ENCODE results near the gene GNB1L.
A peak's percentile ranks its signal among the peaks of the same experiment; 100 is the strongest.

The GNB1L gene

GRCh38 chr22:19862619-19863246, 8.1 kb upstream of the GNB1L start:
- DNase-seq (ENCODE audit: low spot score): no peak

- DNase-seq (ENCODE audit: low spot score): no peak
Observed at GRCh38 chr22:19859861-19860510, 5.3 kb upstream of the GNB1L start.

- no peak for DNase-seq (ENCODE audit: low spot score)
Observed at GRCh38 chr22:19857382-19857781, 2.7 kb upstream of the GNB1L start.

- DNase-seq (ENCODE audit: low spot score): peak; percentile 45
Observed at GRCh38 chr22:19855504-19856409, 1.1 kb upstream of the GNB1L start.

- no peak for DNase-seq (ENCODE audit: low spot score)
Observed at GRCh38 chr22:19853879-19854777, 546 bp downstream of the GNB1L start.

GRCh38 chr22:19853058-19853878, 1.4 kb downstream of the GNB1L start:
- DNase-seq (ENCODE audit: low spot score): no peak

GRCh38 chr22:19852177-19852781, 2.4 kb downstream of the GNB1L start:
- no peak for DNase-seq (ENCODE audit: low spot score)

- no peak for DNase-seq (ENCODE audit: low spot score)
Observed at GRCh38 chr22:19851291-19852176, 3.1 kb downstream of the GNB1L start.

GRCh38 chr22:19850763-19851109, 3.9 kb downstream of the GNB1L start:
- no peak for DNase-seq (ENCODE audit: low spot score)

- DNase-seq (ENCODE audit: low spot score): no peak
Observed at GRCh38 chr22:19849835-19850762, 4.6 kb downstream of the GNB1L start.

- DNase-seq (ENCODE audit: low spot score): no peak
Observed at GRCh38 chr22:19848298-19849224, 6.1 kb downstream of the GNB1L start.

- no peak for DNase-seq (ENCODE audit: low spot score)
Observed at GRCh38 chr22:19847345-19847632, 7.4 kb downstream of the GNB1L start.

GRCh38 chr22:19846620-19847344, 7.9 kb downstream of the GNB1L start:
- no peak for DNase-seq (ENCODE audit: low spot score)

GRCh38 chr22:19845054-19845722, 9.5 kb downstream of the GNB1L start:
- DNase-seq (ENCODE audit: low spot score): no peak

- no peak for DNase-seq (ENCODE audit: low spot score)
Observed at GRCh38 chr22:19844377-19845053, 10.2 kb downstream of the GNB1L start.

GRCh38 chr22:19843857-19844376, 10.8 kb downstream of the GNB1L start:
- DNase-seq (ENCODE audit: low spot score): no peak

Data from CD4-positive, alpha-beta T cell treated with Interleukin-15 for 4 hours (primary cell).